ENCODE measurements around the gene BRCA1.

BRCA1 gene

GRCh38 chr17:43034894-43035293, 90.3 kb downstream of the BRCA1 start:
- no peak for DNase-seq (ENCODE audit: low read depth, low spot score)
- H3K36me3 ChIP-seq (ENCODE audit: insufficient read depth, low read length): no peaks in the 10 kb centered on the region
- TF ChIP-seq POLR2AphosphoS5 (IDR thresholded peaks at IDR 0.05; ENCODE audit: borderline replicate concordance, low read depth, low read length) (no peak), FOXP2 (optimal IDR thresholded peaks at IDR 0.05; ENCODE audit: control extremely low read depth, extremely low read length, insufficient read depth) (no peak), EZH2 (IDR thresholded peaks at IDR 0.05) (no peak)
- H3K9me3 ChIP-seq (ENCODE audit: low read depth, low read length): no peaks in the 10 kb centered on the region
- H3K9ac ChIP-seq (ENCODE audit: insufficient read length): no peak overlapping the region
- H3K27ac ChIP-seq: no peak overlapping the region
- no peak overlapping the region for H3K4me3 ChIP-seq

DNA sequence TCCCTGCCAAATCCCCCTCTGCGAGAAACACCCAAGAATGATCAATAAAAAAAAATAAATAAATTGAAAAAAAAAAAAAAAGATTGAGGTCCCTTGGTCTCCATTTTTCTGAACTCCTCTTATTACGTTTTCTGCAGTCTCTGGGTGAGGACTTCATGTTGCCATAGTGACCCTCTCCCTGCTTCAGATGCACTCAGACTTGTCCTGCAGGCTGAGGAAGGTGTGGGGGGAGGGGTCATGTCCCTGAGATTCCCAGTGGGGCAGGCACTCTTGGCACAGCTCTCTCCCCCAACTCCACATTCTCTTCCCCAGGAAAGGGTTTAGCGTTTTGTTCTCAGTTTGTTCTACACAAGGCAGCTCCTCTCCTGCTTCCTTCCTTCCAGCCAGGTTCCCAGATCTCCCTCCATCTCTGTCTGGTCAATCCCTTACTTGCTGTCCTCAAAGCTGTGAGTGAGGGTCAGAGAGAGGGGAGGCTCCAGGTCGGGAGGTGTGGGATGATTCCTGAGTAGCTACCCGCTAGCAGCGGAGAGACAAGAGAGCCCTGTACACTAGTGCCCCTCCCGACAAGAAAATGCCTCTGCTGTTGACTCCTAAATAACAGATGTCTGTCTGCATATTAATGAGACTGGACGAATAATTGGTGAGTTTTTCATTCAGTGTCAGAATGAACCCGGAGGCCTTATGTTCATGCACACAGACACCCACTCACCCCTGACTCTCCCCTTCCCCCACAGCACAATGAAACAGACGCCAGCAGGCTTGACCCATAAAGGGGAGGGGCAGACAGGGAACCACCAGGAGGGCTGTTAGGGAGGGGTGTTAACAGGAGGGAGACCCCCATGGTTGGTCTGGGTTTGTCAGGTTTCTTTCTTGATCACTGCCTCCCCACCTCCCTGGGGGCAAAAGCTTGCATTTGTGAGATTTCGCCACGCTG, 90.9 kb downstream of the BRCA1 start:
- DNase-seq (ENCODE audit: low read depth, low spot score): no peak
- no peak overlapping the region for H3K4me3 ChIP-seq
- no peak overlapping the region for H3K9ac ChIP-seq (ENCODE audit: insufficient read length)
- no peaks in the 10 kb centered on the region for H3K36me3 ChIP-seq (ENCODE audit: insufficient read depth, low read length)
- H3K27ac ChIP-seq: no peak overlapping the region
- no peaks in the 10 kb centered on the region for H3K9me3 ChIP-seq (ENCODE audit: low read depth, low read length)
- TF ChIP-seq EZH2 (IDR thresholded peaks at IDR 0.05) (no peak), FOXP2 (optimal IDR thresholded peaks at IDR 0.05; ENCODE audit: control extremely low read depth, extremely low read length, insufficient read depth) (no peak), POLR2AphosphoS5 (IDR thresholded peaks at IDR 0.05; ENCODE audit: borderline replicate concordance, low read depth, low read length) (no peak)

- no peak for DNase-seq (ENCODE audit: low read depth, low spot score)
- H3K9me3 ChIP-seq (ENCODE audit: low read depth, low read length): no peaks in the 10 kb centered on the region
- no peaks in the 10 kb centered on the region for H3K36me3 ChIP-seq (ENCODE audit: insufficient read depth, low read length)
- TF ChIP-seq EZH2 (IDR thresholded peaks at IDR 0.05) (no peak), FOXP2 (optimal IDR thresholded peaks at IDR 0.05; ENCODE audit: control extremely low read depth, extremely low read length, insufficient read depth) (no peak), POLR2AphosphoS5 (IDR thresholded peaks at IDR 0.05; ENCODE audit: borderline replicate concordance, low read depth, low read length) (no peak)
- no peak overlapping the region for H3K9ac ChIP-seq (ENCODE audit: insufficient read length)
- H3K4me3 ChIP-seq: no peak overlapping the region
- no peak overlapping the region for H3K27ac ChIP-seq
These were observed 93.5 kb downstream of the BRCA1 start for GRCh38 chr17:43031666-43032065.

DNA sequence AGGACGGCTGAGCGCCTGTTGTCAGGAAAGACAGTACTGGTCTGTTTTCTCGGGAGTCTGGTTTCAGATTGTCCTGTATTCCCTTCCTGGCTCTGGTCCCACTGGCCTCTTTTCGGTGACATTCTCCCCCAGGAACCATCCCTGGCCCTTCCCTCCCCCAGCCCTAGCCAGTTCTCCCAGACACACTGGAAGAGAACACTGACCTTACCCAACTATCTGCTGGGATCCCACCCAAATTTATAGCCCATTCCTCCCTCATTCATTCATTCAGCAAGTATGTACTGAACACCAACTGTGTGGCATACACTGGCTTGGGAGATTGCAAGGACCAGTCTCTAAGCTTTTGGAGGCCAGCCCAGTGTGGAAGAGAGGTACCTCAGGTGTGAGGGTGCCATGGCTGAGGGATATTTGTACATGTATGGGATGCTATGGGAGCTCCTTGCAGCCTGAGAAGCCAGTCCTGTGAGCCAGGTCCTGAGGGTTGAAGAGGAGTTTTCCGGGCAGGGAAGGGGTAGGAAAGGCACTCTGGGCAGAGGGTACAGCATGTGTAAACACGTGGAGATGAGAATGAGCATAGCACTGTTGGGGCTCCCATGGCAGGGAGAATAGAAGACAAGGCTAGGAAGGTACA, 94.9 kb downstream of the BRCA1 start:
- TF ChIP-seq FOXP2 (optimal IDR thresholded peaks at IDR 0.05; ENCODE audit: control extremely low read depth, extremely low read length, insufficient read depth): no peak
- no peak for TF ChIP-seq EZH2 (IDR thresholded peaks at IDR 0.05)
- TF ChIP-seq POLR2AphosphoS5 (IDR thresholded peaks at IDR 0.05; ENCODE audit: borderline replicate concordance, low read depth, low read length): no peak
- DNase-seq (ENCODE audit: low read depth, low spot score): no peak
- no peaks in the 10 kb centered on the region for H3K9me3 ChIP-seq (ENCODE audit: low read depth, low read length)

DNA sequence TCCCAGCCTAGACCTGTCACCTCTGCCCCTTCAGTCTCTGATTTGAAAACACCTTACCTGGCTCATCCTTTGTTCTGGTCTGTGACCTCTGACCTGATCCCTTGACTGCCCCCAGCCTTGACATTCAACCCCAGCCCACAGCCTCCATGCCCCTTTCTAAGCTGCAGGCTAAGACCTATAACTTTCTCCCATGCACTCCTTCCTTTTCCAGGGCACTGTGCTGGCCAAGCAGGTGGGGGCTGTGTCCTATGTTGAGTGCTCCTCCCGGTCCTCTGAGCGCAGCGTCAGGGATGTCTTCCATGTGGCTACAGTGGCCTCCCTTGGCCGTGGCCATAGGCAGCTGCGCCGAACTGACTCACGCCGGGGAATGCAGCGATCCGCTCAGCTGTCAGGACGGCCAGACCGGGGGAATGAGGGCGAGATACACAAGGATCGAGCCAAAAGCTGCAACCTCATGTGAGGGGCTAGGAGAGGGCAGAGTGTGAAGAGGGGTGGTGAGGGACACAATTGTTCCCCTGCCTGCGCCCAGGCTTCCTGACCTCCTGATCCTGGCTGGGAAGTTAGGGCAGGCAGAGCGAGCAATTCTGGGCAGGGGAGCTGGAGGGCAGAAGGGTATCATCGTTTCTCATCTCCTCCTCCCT, 96.8 kb downstream of the BRCA1 start:
- TF ChIP-seq POLR2AphosphoS5 (IDR thresholded peaks at IDR 0.05; ENCODE audit: borderline replicate concordance, low read depth, low read length): no peak
- TF ChIP-seq FOXP2 (optimal IDR thresholded peaks at IDR 0.05; ENCODE audit: control extremely low read depth, extremely low read length, insufficient read depth): no peak
- no peak for TF ChIP-seq EZH2 (IDR thresholded peaks at IDR 0.05)
- H3K36me3 ChIP-seq (ENCODE audit: insufficient read depth, low read length): no peaks in the 10 kb centered on the region
- DNase-seq (ENCODE audit: low read depth, low spot score): no peak
- H3K9me3 ChIP-seq (ENCODE audit: low read depth, low read length): no peaks in the 10 kb centered on the region
- H3K27ac ChIP-seq: no peak overlapping the region
- H3K4me3 ChIP-seq: no peak overlapping the region
- no peak overlapping the region for H3K9ac ChIP-seq (ENCODE audit: insufficient read length)

More for the DNA sequence above, 94.9 kb downstream of the BRCA1 start:
- no peaks in the 10 kb centered on the region for H3K36me3 ChIP-seq (ENCODE audit: insufficient read depth, low read length)
- no peak overlapping the region for H3K4me3 ChIP-seq
- H3K27ac ChIP-seq: no peak overlapping the region
- H3K9ac ChIP-seq (ENCODE audit: insufficient read length): no peak overlapping the region

DNA sequence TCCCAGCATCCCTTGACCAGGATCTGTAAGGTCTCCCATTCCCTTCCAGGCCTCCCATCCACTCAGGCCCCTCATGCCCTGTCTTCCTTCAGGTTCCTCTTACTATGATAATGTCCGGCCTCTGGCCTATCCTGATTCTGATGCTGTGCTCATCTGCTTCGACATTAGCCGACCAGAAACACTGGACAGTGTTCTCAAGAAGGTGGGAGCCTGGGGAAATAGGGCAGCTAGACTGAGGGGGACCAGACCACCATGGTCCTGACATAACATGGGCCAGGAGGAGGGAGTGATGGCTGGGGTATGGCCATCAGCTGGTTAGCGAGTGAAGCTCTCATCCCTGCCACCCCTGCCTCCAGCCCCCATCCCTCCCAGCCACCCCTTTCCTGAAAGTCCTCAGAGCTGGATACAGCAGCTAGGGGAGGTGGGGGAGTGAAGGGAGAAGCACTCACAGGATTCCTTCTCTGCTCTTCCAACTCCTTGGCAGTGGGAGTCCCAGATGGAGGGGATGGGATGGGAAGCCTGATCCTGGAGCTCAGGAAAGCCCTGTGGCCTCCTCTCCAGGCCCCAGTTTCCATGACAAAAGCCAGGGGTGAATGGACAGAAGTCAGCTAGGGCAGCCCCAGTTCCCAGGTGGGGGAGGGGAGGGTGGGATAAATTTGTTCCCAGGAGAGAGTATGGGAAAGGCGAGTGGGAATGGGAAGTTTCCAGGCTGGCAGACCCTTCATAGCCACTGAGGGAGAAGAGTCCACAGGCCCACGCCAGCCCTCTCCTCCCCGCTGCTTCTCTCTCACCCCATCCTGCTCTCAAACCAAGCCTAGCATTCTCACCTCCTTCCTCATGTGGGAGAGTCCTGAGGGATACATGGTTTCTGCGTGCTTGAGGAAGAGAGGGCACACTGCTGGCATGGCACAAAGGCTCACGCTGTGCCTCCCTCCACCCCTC, 97.8 kb downstream of the BRCA1 start:
- H3K4me3 ChIP-seq: no peak overlapping the region
- DNase-seq (ENCODE audit: low read depth, low spot score): no peak

DNA sequence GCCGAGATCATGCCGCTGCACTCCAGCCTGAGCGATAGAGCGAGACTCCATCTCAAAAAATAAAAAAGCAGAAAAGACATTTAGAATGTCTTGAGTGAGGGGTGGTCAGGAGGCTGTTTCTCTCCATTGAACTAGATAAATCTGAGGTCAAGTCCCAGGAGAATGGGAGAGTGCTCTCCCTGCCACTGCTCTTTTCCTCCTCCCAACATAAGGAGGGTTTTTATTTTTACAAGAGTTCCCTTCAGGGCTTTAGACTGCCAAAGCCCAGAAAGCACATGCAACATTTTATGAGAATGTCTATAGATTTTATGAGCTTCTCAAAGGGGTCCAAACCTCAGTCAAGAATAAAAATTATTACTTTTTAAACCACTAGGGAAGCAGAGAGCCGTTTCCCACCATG, 98.6 kb downstream of the BRCA1 start:
- Histone ChIP-seq H3K36me3 (ENCODE audit: insufficient read depth, low read length) (no peaks in the 10 kb centered on the region), H3K9me3 (ENCODE audit: low read depth, low read length) (no peaks in the 10 kb centered on the region), H3K4me3 (no peak overlapping the region), H3K27ac (0 out of 2 replicates have a peak overlapping the region, but pooled peaks have one; percentile 12), H3K9ac (ENCODE audit: insufficient read length) (no peak overlapping the region)
- DNase-seq (ENCODE audit: low read depth, low spot score): no peak
- TF ChIP-seq POLR2AphosphoS5 (IDR thresholded peaks at IDR 0.05; ENCODE audit: borderline replicate concordance, low read depth, low read length) (no peak), EZH2 (IDR thresholded peaks at IDR 0.05) (no peak), FOXP2 (optimal IDR thresholded peaks at IDR 0.05; ENCODE audit: control extremely low read depth, extremely low read length, insufficient read depth) (no peak)

More for the DNA sequence above, 97.8 kb downstream of the BRCA1 start:
- Histone ChIP-seq H3K36me3 (ENCODE audit: insufficient read depth, low read length) (no peaks in the 10 kb centered on the region), H3K9ac (ENCODE audit: insufficient read length) (no peak overlapping the region), H3K27ac (no peak overlapping the region), H3K9me3 (ENCODE audit: low read depth, low read length) (no peaks in the 10 kb centered on the region)
- no peak for TF ChIP-seq POLR2AphosphoS5 (IDR thresholded peaks at IDR 0.05; ENCODE audit: borderline replicate concordance, low read depth, low read length)
- TF ChIP-seq FOXP2 (optimal IDR thresholded peaks at IDR 0.05; ENCODE audit: control extremely low read depth, extremely low read length, insufficient read depth): no peak
- TF ChIP-seq EZH2 (IDR thresholded peaks at IDR 0.05): no peak
